PFSK-1 (cell line): ENCODE measurements around the gene ZGRF1.

Source experiments
- POLR2AphosphoS5 ChIP-seq: IDR thresholded peaks from 2 replicates; pipeline ENCODE4 v1.6.1; 2012; ENCODE audit warnings: low read depth, mild to moderate bottlenecking, control low read depth, low read length, moderate library complexity
- SIN3A ChIP-seq: IDR thresholded peaks from 2 replicates; pipeline ENCODE4 v1.6.1; 2012; ENCODE audit warnings: mild to moderate bottlenecking, low read length, moderate library complexity, borderline replicate concordance; ENCODE audit not compliant: insufficient read depth
- TAF1 ChIP-seq: IDR thresholded peaks from 2 replicates; pipeline ENCODE4 v1.6.1; 2012; ENCODE audit warnings: low read length, control low read depth, borderline replicate concordance; ENCODE audit not compliant: insufficient read depth
- TF ChIP-seq, protein P1 (sequence below), 2 experiments: IDR thresholded peaks; 2 replicates each; pipeline versions ENCODE4 v1.6.1 to v1.8.0; 2011 to 2012; ENCODE audit warnings: low read depth in 2 of 2, low read length in 2 of 2, control low read depth in 1 of 2, inconsistent platforms in 1 of 2, mild to moderate bottlenecking in 1 of 2, moderate library complexity in 1 of 2; ENCODE audit not compliant: insufficient read depth in 1 of 2

DNA sequence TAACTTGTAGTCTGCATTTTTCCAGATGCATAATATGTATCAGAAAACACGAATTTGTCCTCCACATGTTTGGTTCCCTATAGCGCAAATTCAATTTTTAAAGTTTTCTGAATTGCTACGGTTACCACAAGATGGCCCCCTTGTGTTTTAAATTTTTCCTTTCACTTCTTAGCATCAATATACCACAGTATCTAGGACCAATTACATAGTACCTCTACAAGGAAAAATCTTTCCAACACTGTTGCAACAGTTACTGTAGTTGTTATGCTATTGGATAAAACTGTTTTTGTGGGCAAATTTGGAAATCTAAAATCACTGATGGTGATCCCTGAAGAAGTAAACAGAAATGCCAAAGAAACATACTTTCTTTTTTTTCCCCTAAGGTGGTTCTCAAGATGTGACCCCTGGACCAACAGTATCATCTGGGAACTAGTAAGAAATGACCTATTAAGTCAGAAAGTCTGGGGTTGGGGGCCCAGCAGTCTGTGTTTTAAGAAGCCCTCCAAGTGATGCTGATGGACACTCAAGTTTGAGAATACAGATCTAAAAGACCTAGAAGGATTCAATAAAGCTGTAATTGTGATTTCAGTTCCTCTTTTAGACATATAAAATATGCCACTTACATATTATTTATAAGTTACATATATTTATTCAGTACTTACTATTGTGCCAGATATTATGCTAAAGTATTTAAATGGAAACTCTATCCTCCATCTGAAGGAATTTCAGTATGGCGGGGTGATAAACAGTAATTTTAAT lies 3.1 kb downstream of the ZGRF1 start:
- TF ChIP-seq TAF1 (no peak), POLR2AphosphoS5 (no peak), SIN3A (no peak)
- TF ChIP-seq, protein P1, sequence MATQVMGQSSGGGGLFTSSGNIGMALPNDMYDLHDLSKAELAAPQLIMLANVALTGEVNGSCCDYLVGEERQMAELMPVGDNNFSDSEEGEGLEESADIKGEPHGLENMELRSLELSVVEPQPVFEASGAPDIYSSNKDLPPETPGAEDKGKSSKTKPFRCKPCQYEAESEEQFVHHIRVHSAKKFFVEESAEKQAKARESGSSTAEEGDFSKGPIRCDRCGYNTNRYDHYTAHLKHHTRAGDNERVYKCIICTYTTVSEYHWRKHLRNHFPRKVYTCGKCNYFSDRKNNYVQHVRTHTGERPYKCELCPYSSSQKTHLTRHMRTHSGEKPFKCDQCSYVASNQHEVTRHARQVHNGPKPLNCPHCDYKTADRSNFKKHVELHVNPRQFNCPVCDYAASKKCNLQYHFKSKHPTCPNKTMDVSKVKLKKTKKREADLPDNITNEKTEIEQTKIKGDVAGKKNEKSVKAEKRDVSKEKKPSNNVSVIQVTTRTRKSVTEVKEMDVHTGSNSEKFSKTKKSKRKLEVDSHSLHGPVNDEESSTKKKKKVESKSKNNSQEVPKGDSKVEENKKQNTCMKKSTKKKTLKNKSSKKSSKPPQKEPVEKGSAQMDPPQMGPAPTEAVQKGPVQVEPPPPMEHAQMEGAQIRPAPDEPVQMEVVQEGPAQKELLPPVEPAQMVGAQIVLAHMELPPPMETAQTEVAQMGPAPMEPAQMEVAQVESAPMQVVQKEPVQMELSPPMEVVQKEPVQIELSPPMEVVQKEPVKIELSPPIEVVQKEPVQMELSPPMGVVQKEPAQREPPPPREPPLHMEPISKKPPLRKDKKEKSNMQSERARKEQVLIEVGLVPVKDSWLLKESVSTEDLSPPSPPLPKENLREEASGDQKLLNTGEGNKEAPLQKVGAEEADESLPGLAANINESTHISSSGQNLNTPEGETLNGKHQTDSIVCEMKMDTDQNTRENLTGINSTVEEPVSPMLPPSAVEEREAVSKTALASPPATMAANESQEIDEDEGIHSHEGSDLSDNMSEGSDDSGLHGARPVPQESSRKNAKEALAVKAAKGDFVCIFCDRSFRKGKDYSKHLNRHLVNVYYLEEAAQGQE (IDR thresholded peaks at IDR 0.05; ENCODE audit: insufficient read depth in 1 of 2, low read depth in 2 of 2, low read length in 2 of 2) = no peak
